Measurements from ENCODE around the gene NOP10. TPM values are rescaled to one million over a fixed set of nuclear protein-coding genes. Genes with fewer than 3 reads are reported as not detected.
A peak's percentile ranks its signal among the peaks of the same experiment; 100 is the strongest.

NOP10 gene
- total RNA-seq, 2 donors from 2014 or later: 193 to 207 TPM

DNA sequence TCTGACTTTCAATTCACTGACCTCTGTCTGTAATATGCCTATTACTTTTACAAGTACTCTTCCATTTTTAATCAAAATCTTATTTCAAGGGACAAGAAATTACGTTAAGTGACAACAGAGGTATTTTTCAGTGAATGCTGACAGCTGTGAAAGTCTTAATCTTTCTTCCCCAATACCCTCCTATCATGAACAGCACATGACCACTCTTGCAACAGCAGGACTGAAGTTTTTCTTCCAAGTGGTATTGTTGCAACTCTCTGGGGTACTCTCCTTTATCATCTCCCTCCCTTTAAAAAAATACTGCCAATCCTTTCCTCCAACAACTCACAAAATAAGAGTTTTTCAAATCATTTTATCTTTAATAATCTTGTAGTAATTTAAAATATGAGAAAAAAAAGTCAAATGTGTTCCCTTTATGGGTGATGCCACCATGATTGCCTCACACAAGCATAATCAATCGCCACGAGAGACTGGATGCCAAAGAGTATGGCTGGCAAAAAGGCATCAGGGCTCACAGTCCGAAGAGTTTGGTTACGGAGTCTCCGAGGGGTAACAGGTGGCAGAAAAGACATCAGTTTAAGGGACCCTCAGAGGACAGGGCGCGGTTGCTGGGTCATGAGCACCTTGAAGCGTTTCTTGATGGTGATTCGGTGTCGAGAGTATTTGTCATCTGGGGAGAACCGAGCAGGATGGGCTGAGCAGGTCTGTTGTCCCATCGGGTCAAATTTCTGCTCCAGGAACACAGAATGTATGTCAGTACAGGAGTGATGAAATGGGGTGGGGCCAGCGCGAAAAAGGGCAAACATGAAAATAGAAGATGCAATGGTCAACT is 1.3 kb downstream of the NOP10 start:
- peaks cover 14% of the 10 kb centered on the region for H3K4me1 Mint-ChIP-seq
- DNase-seq: no peak
- no peak overlapping the region for H3K4me3 Mint-ChIP-seq
- H3K9me3 ChIP-seq (ENCODE audit: control insufficient read depth, low read length): no peaks in the 10 kb centered on the region
- H3K36me3 Mint-ChIP-seq (ENCODE audit: low read depth): peaks cover 28% of the 10 kb centered on the region
- TF ChIP-seq, protein P1, sequence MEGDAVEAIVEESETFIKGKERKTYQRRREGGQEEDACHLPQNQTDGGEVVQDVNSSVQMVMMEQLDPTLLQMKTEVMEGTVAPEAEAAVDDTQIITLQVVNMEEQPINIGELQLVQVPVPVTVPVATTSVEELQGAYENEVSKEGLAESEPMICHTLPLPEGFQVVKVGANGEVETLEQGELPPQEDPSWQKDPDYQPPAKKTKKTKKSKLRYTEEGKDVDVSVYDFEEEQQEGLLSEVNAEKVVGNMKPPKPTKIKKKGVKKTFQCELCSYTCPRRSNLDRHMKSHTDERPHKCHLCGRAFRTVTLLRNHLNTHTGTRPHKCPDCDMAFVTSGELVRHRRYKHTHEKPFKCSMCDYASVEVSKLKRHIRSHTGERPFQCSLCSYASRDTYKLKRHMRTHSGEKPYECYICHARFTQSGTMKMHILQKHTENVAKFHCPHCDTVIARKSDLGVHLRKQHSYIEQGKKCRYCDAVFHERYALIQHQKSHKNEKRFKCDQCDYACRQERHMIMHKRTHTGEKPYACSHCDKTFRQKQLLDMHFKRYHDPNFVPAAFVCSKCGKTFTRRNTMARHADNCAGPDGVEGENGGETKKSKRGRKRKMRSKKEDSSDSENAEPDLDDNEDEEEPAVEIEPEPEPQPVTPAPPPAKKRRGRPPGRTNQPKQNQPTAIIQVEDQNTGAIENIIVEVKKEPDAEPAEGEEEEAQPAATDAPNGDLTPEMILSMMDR (conservative IDR thresholded peaks at IDR 0.05): no peak
- H3K27ac Mint-ChIP-seq: peak overlapping the region; percentile 81
- no peak overlapping the region for H3K27ac ChIP-seq (ENCODE audit: low read depth, low read length)
- peak overlapping the region; percentile 99 for H3K4me3 ChIP-seq (ENCODE audit: low read length)
- H3K36me3 ChIP-seq (ENCODE audit: control insufficient read depth, insufficient read depth, low read length): peaks cover 30% of the 10 kb centered on the region
- H3K9ac ChIP-seq (ENCODE audit: extremely low read depth, low read length, poor library complexity, severe bottlenecking): no peak overlapping the region
- H3K4me1 ChIP-seq (ENCODE audit: control insufficient read depth, insufficient read depth, low read length): peaks cover 2% of the 10 kb centered on the region
- no peaks in the 10 kb centered on the region for H3K9me3 Mint-ChIP-seq
- no peaks in the 10 kb centered on the region for H3K27me3 ChIP-seq (ENCODE audit: control insufficient read depth, insufficient read depth, low read length, poor library complexity, severe bottlenecking)
- 96 to 98% methylated on average over 14 to 15 of the region's 15 CpGs for WGBS, 2 experiments (ENCODE audit: insufficient coverage in 1 of 2, insufficient read length in 1 of 2)
- peaks cover 3% of the 10 kb centered on the region for H3K27me3 Mint-ChIP-seq (ENCODE audit: insufficient read depth)

DNA sequence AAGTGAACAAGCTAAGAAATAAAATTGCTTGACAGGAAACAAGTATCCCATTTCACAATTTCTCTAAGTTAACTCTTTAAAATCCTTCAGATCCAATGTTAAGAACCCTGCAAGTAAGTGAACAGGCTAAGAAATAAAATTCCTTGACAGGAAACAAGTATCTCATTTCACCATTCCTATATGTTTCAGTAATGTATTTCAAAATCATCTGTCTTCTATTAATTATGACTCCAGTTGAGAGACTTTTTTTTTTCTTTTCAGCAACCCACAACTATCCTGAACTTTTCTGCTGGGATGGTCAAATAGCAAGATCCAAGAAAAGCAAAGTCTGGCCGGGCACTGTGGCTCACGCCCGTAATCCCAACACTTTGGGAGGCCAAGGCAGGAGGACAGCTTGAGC is 3.0 kb downstream of the NOP10 start:
- Histone ChIP-seq H3K4me1 (ENCODE audit: control insufficient read depth, insufficient read depth, low read length) (peaks cover 2% of the 10 kb centered on the region), H3K4me3 (ENCODE audit: low read length) (no peak overlapping the region), H3K9me3 (ENCODE audit: control insufficient read depth, low read length) (no peaks in the 10 kb centered on the region), H3K27me3 (ENCODE audit: control insufficient read depth, insufficient read depth, low read length, poor library complexity, severe bottlenecking) (no peaks in the 10 kb centered on the region), H3K27ac (ENCODE audit: low read depth, low read length) (no peak overlapping the region), H3K36me3 (ENCODE audit: control insufficient read depth, insufficient read depth, low read length) (peaks cover 30% of the 10 kb centered on the region), H3K9ac (ENCODE audit: extremely low read depth, low read length, poor library complexity, severe bottlenecking) (no peak overlapping the region)
- TF ChIP-seq, protein P1 (conservative IDR thresholded peaks at IDR 0.05): no peak
- H3K36me3 Mint-ChIP-seq (ENCODE audit: low read depth): peaks cover 28% of the 10 kb centered on the region
- peaks cover 10% of the 10 kb centered on the region for H3K4me1 Mint-ChIP-seq
- H3K27me3 Mint-ChIP-seq (ENCODE audit: insufficient read depth): peaks cover 4% of the 10 kb centered on the region
- DNase-seq: no peak
- WGBS, 2 experiments (ENCODE audit: insufficient coverage in 1 of 2, insufficient read length in 1 of 2): 96 to 100% methylated on average over 3 of the region's 3 CpGs
- no peak overlapping the region for H3K27ac Mint-ChIP-seq
- H3K4me3 Mint-ChIP-seq: no peak overlapping the region
- no peaks in the 10 kb centered on the region for H3K9me3 Mint-ChIP-seq

DNA sequence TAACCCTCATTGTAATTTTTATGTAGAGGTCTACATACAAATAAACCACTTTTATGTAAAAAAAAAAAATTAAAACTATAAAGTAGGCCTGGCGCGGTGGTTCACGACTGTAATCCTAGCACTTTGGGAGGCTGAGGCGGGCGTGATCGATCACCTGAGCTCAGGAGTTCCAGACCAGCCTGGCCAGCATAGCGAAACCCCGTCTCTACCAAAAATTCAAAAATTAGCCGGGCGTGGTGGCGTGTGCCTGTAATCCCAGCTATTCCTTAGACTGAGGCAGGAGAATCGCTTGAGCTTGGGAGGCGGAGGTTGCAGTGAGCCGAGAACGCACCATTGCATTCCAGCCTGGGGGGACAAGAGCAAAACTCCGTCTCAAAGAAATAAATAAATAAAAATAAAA is 4.6 kb downstream of the NOP10 start:
- Histone ChIP-seq H3K27me3 (ENCODE audit: control insufficient read depth, insufficient read depth, low read length, poor library complexity, severe bottlenecking) (no peaks in the 10 kb centered on the region), H3K9ac (ENCODE audit: extremely low read depth, low read length, poor library complexity, severe bottlenecking) (peak overlapping the region; percentile 69), H3K27ac (ENCODE audit: low read depth, low read length) (no peak overlapping the region), H3K36me3 (ENCODE audit: control insufficient read depth, insufficient read depth, low read length) (peaks cover 30% of the 10 kb centered on the region), H3K9me3 (ENCODE audit: control insufficient read depth, low read length) (no peaks in the 10 kb centered on the region), H3K4me1 (ENCODE audit: control insufficient read depth, insufficient read depth, low read length) (peaks cover 2% of the 10 kb centered on the region), H3K4me3 (ENCODE audit: low read length) (peak overlapping the region; percentile 94)
- 65 to 75% methylated on average over 10 to 16 of the region's 16 CpGs for WGBS, 2 experiments (ENCODE audit: insufficient coverage in 1 of 2, insufficient read length in 1 of 2)
- no peak for DNase-seq
- H3K27ac Mint-ChIP-seq: peak overlapping the region; percentile 75
- TF ChIP-seq, protein P1 (conservative IDR thresholded peaks at IDR 0.05): no peak
- peaks cover 10% of the 10 kb centered on the region for H3K4me1 Mint-ChIP-seq
- H3K9me3 Mint-ChIP-seq: no peaks in the 10 kb centered on the region
- H3K27me3 Mint-ChIP-seq (ENCODE audit: insufficient read depth): peaks cover 4% of the 10 kb centered on the region
- H3K36me3 Mint-ChIP-seq (ENCODE audit: low read depth): peaks cover 28% of the 10 kb centered on the region
- H3K4me3 Mint-ChIP-seq: peak overlapping the region; percentile 72

Measured in endodermal cell (in vitro differentiated cells).